ENCODE results near the gene NGF.

Gene NGF

GRCh38 chr1:115289940-115290339 is 48.1 kb downstream of the NGF start:
- Histone ChIP-seq H4K8ac (ENCODE audit: low read depth, low read length) (no peak overlapping the region), H3K4me1 (ENCODE audit: control insufficient read depth in 1 of 2, insufficient read depth in 2 of 2, low read length in 2 of 2) (peaks cover 9 to 11% of the 10 kb centered on the region in 2 experiments), H3K79me1 (ENCODE audit: low read length) (peaks cover 4% of the 10 kb centered on the region), H3K23ac (ENCODE audit: low read length) (no peak overlapping the region), H3K18ac (ENCODE audit: low read length) (no peak overlapping the region), H3K9me3 (ENCODE audit: insufficient read depth, low read depth, low read length) (no peaks in the 10 kb centered on the region), H2BK12ac (ENCODE audit: low read length) (no peak overlapping the region), H2BK5ac (ENCODE audit: low read depth, low read length, poor library complexity) (no peak overlapping the region), H3K27me3 (ENCODE audit: insufficient read depth, low read length) (no peaks in the 10 kb centered on the region), H2AK5ac (ENCODE audit: low read length) (no peak overlapping the region), H4K12ac (ENCODE audit: low read depth, low read length) (no peak overlapping the region), H4K91ac (ENCODE audit: low read depth, low read length) (no peak overlapping the region), H3K4me3 (ENCODE audit: low read depth, low read length) (no peak overlapping the region), H3K14ac (ENCODE audit: low read length) (no peak overlapping the region), H3K4ac (ENCODE audit: low read depth, low read length) (no peak overlapping the region), H3K79me2 (ENCODE audit: control insufficient read depth, insufficient read depth, low read length, poor library complexity) (no peaks in the 10 kb centered on the region), H2AFZ (ENCODE audit: insufficient read depth, low read length, poor library complexity) (no peak overlapping the region), H3K9ac (ENCODE audit: low read length) (no peak overlapping the region), H3K36me3 (ENCODE audit: control insufficient read depth in 1 of 2, insufficient read depth in 2 of 2, low read length in 2 of 2) (peaks cover 0 to 4% of the 10 kb centered on the region in 2 experiments), H2BK120ac (ENCODE audit: insufficient read depth, low read length, poor library complexity) (no peak overlapping the region), H3K4me2 (ENCODE audit: low read length) (no peak overlapping the region), H3K27ac (ENCODE audit: low read depth, low read length) (no peak overlapping the region)
- no peak for DNase-seq
- no CpG with 5 or more reads among the region's 1 CpG for WGBS (ENCODE audit: extremely low coverage, insufficient coverage, insufficient read length)

GRCh38 chr1:115288591-115289198 is 49.4 kb downstream of the NGF start:
- Histone ChIP-seq H2BK5ac (ENCODE audit: low read depth, low read length, poor library complexity) (no peak overlapping the region), H3K79me1 (ENCODE audit: low read length) (peaks cover 4% of the 10 kb centered on the region), H2BK120ac (ENCODE audit: insufficient read depth, low read length, poor library complexity) (no peak overlapping the region), H4K8ac (ENCODE audit: low read depth, low read length) (no peak overlapping the region), H3K27me3 (ENCODE audit: insufficient read depth, low read length) (no peaks in the 10 kb centered on the region), H2AK5ac (ENCODE audit: low read length) (no peak overlapping the region), H2BK12ac (ENCODE audit: low read length) (no peak overlapping the region), H3K9ac (ENCODE audit: low read length) (no peak overlapping the region), H3K79me2 (ENCODE audit: control insufficient read depth, insufficient read depth, low read length, poor library complexity) (no peaks in the 10 kb centered on the region), H3K36me3 (ENCODE audit: control insufficient read depth in 1 of 2, insufficient read depth in 2 of 2, low read length in 2 of 2) (peaks cover 0 to 4% of the 10 kb centered on the region in 2 experiments), H3K18ac (ENCODE audit: low read length) (no peak overlapping the region), H3K23ac (ENCODE audit: low read length) (no peak overlapping the region), H3K27ac (ENCODE audit: low read depth, low read length) (no peak overlapping the region), H3K9me3 (ENCODE audit: insufficient read depth, low read depth, low read length) (no peaks in the 10 kb centered on the region), H4K91ac (ENCODE audit: low read depth, low read length) (no peak overlapping the region), H3K4me2 (ENCODE audit: low read length) (no peak overlapping the region), H3K4me1 (ENCODE audit: control insufficient read depth in 1 of 2, insufficient read depth in 2 of 2, low read length in 2 of 2) (peaks cover 9 to 11% of the 10 kb centered on the region in 2 experiments), H3K4me3 (ENCODE audit: low read depth, low read length) (no peak overlapping the region), H2AFZ (ENCODE audit: insufficient read depth, low read length, poor library complexity) (no peak overlapping the region), H3K4ac (ENCODE audit: low read depth, low read length) (no peak overlapping the region), H4K12ac (ENCODE audit: low read depth, low read length) (no peak overlapping the region), H3K14ac (ENCODE audit: low read length) (no peak overlapping the region)
- no peak for DNase-seq
- no CpG with 5 or more reads among the region's 3 CpGs for WGBS (ENCODE audit: extremely low coverage, insufficient coverage, insufficient read length)

GRCh38 chr1:115286431-115287205 is 51.4 kb downstream of the NGF start:
- no peak overlapping the region for H3K9ac ChIP-seq (ENCODE audit: low read length)
- H3K79me2 ChIP-seq (ENCODE audit: control insufficient read depth, insufficient read depth, low read length, poor library complexity), result no peaks in the 10 kb centered on the region
- H2AFZ ChIP-seq (ENCODE audit: insufficient read depth, low read length, poor library complexity), result no peak overlapping the region
- no peak overlapping the region for H4K12ac ChIP-seq (ENCODE audit: low read depth, low read length)
- H3K9me3 ChIP-seq (ENCODE audit: insufficient read depth, low read depth, low read length), result no peaks in the 10 kb centered on the region
- H3K14ac ChIP-seq (ENCODE audit: low read length), result no peak overlapping the region
- no peak overlapping the region for H4K8ac ChIP-seq (ENCODE audit: low read depth, low read length)
- H2AK5ac ChIP-seq (ENCODE audit: low read length), result no peak overlapping the region
- H3K27me3 ChIP-seq (ENCODE audit: insufficient read depth, low read length), result no peaks in the 10 kb centered on the region
- H3K4me2 ChIP-seq (ENCODE audit: low read length), result no peak overlapping the region
- no peak overlapping the region for H3K18ac ChIP-seq (ENCODE audit: low read length)
- no CpG with 5 or more reads among the region's 30 CpGs for WGBS (ENCODE audit: extremely low coverage, insufficient coverage, insufficient read length)
- no peak overlapping the region for H3K4me3 ChIP-seq (ENCODE audit: low read depth, low read length)
- peaks cover 9 to 11% of the 10 kb centered on the region in 2 experiments for H3K4me1 ChIP-seq (ENCODE audit: control insufficient read depth in 1 of 2, insufficient read depth in 2 of 2, low read length in 2 of 2)
- peaks cover 4% of the 10 kb centered on the region for H3K79me1 ChIP-seq (ENCODE audit: low read length)
- no peak overlapping the region for H3K4ac ChIP-seq (ENCODE audit: low read depth, low read length)
- H3K27ac ChIP-seq (ENCODE audit: low read depth, low read length), result no peak overlapping the region
- H2BK120ac ChIP-seq (ENCODE audit: insufficient read depth, low read length, poor library complexity), result no peak overlapping the region
- peaks cover 0 to 4% of the 10 kb centered on the region in 2 experiments for H3K36me3 ChIP-seq (ENCODE audit: control insufficient read depth in 1 of 2, insufficient read depth in 2 of 2, low read length in 2 of 2)
- no peak overlapping the region for H3K23ac ChIP-seq (ENCODE audit: low read length)
- no peak overlapping the region for H2BK5ac ChIP-seq (ENCODE audit: low read depth, low read length, poor library complexity)
- no peak overlapping the region for H2BK12ac ChIP-seq (ENCODE audit: low read length)
- H4K91ac ChIP-seq (ENCODE audit: low read depth, low read length), result no peak overlapping the region
- DNase-seq, result no peak

- Histone ChIP-seq H3K27me3 (ENCODE audit: insufficient read depth, low read length) (no peaks in the 10 kb centered on the region), H3K18ac (ENCODE audit: low read length) (no peak overlapping the region), H3K4me1 (ENCODE audit: control insufficient read depth in 1 of 2, insufficient read depth in 2 of 2, low read length in 2 of 2) (peaks cover 3 to 4% of the 10 kb centered on the region in 2 experiments), H4K91ac (ENCODE audit: low read depth, low read length) (no peak overlapping the region), H2AK5ac (ENCODE audit: low read length) (no peak overlapping the region), H2AFZ (ENCODE audit: insufficient read depth, low read length, poor library complexity) (no peak overlapping the region), H3K9me3 (ENCODE audit: insufficient read depth, low read depth, low read length) (no peaks in the 10 kb centered on the region), H3K79me2 (ENCODE audit: control insufficient read depth, insufficient read depth, low read length, poor library complexity) (peaks cover 2% of the 10 kb centered on the region), H4K8ac (ENCODE audit: low read depth, low read length) (no peak overlapping the region), H2BK12ac (ENCODE audit: low read length) (no peak overlapping the region), H3K9ac (ENCODE audit: low read length) (no peak overlapping the region), H2BK5ac (ENCODE audit: low read depth, low read length, poor library complexity) (no peak overlapping the region), H3K4ac (ENCODE audit: low read depth, low read length) (no peak overlapping the region), H3K79me1 (ENCODE audit: low read length) (no peaks in the 10 kb centered on the region), H3K14ac (ENCODE audit: low read length) (no peak overlapping the region), H3K4me3 (ENCODE audit: low read depth, low read length) (no peak overlapping the region), H3K27ac (ENCODE audit: low read depth, low read length) (no peak overlapping the region), H4K12ac (ENCODE audit: low read depth, low read length) (no peak overlapping the region), H3K4me2 (ENCODE audit: low read length) (no peak overlapping the region), H3K36me3 (ENCODE audit: control insufficient read depth in 1 of 2, insufficient read depth in 2 of 2, low read length in 2 of 2) (peaks cover 0 to 4% of the 10 kb centered on the region in 2 experiments), H2BK120ac (ENCODE audit: insufficient read depth, low read length, poor library complexity) (no peak overlapping the region), H3K23ac (ENCODE audit: low read length) (no peak overlapping the region)
- no CpG with 5 or more reads among the region's 6 CpGs for WGBS (ENCODE audit: extremely low coverage, insufficient coverage, insufficient read length)
- no peak for DNase-seq
These were observed 53.8 kb downstream of the NGF start for GRCh38 chr1:115284209-115284608.

Measured in trophoblast cell (in vitro differentiated cells and primary cell).